Measurements from ENCODE around the gene BCL6B.

BCL6B gene

DNA sequence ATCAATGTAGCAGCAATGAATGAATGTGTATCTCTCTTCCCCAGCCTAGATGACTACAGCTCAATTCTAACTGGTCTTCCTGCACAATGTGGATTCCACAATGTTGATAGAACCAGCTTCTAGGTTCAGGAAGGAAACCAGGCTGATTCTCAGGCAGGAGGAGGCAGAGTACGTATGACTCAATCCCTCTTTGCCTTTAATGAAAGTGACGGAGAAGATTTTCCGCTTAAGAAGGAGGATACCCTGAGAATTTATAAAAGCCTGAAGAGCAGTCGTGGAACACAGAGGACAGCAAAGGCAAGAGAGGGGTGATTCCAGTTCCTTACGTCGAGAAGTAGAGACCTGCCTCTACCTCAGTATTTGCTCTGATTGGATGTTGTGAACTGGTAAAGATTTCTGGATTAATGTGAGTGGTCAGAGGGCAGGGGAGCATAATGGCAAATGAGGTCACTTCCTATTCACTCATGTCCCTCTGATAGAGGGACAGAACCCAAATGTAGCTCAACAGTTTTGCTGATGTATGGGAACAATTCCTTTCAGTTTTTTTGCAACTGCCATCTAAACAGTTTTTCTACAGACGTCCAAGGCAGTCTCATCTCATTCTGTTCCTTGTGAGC is 36.1 kb downstream of the BCL6B start:
- no peak for DNase-seq (ENCODE audit: low read depth in 2 of 2)

DNA sequence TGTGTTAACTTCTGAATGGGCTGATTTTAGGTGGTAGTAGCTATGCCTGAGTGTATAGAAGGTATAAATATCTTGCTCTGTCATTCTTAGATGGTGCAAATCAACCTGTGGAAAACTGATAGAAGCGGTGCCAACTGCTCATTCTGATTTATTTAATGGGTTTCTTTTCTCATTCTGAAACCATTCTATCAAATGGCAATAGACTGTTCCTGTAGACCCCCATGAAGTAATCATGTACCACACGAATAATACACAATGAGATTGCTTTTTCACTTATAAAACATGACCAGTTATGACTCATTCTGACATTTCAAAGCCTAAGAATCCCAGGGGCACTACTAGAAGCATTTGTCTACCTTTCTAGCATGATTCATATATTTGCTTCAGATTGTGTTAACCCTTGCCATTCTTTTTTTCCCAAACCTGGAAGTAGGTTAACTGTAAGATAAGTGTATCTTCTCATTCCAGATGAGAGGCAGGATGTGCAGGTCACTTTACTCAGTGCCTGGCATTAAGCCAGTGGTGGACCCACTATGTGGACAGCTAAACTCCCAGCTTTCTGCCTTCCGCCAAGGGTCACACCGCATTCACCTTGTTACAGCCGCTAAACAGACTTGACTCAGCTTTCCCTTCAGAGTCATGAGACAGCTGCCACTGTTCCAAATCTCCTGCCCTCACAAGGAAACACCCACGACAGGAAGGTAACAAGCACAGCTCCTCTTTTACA is 37.5 kb downstream of the BCL6B start:
- no peak for DNase-seq (ENCODE audit: low read depth in 2 of 2)

DNA sequence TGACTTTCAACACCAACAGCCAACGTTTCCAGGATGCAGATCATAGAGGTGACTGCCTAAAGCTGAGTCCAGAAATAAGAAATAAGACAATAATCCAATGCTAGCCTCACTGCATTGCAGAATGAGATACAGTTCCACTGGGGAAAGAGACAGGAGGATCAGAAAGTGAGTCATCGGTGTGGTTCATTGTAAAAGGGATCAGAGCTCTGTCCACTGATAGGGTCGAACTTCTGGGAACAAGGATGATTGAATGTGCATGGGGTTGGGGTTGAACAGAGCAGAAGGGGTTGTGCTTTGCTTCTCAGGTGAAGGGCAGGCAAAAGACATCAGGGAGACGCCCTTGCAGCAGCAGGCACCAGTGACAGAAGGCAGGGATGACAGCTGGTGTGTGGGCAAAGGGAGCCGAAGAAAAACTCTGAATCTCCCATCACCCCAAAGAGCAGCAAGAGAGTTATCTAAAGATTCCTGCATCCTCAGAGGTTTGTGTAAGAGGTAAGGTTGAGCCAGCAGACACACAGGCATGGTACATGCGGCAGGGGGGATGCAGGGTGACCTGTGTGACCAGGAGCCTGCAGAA is 40.8 kb downstream of the BCL6B start:
- DNase-seq (ENCODE audit: low read depth in 2 of 2), result no peak

- no peak for DNase-seq (ENCODE audit: low read depth in 2 of 2)
Observed at GRCh38 chr17:7064261-7064660, 41.4 kb downstream of the BCL6B start.

GRCh38 chr17:7067198-7067597 is 44.3 kb downstream of the BCL6B start:
- DNase-seq (ENCODE audit: low read depth in 2 of 2), result no peak

GRCh38 chr17:7068268-7068667 is 45.4 kb downstream of the BCL6B start:
- no peak for DNase-seq (ENCODE audit: low read depth in 2 of 2)

GRCh38 chr17:7070712-7071111 is 47.9 kb downstream of the BCL6B start:
- no peak for DNase-seq (ENCODE audit: low read depth in 2 of 2)

- DNase-seq (ENCODE audit: low read depth in 2 of 2), result no peak
Observed at GRCh38 chr17:7072406-7072805, 49.6 kb downstream of the BCL6B start.

- no peak for DNase-seq (ENCODE audit: low read depth in 2 of 2)
Observed at GRCh38 chr17:7074931-7075330, 52.1 kb downstream of the BCL6B start.

DNA sequence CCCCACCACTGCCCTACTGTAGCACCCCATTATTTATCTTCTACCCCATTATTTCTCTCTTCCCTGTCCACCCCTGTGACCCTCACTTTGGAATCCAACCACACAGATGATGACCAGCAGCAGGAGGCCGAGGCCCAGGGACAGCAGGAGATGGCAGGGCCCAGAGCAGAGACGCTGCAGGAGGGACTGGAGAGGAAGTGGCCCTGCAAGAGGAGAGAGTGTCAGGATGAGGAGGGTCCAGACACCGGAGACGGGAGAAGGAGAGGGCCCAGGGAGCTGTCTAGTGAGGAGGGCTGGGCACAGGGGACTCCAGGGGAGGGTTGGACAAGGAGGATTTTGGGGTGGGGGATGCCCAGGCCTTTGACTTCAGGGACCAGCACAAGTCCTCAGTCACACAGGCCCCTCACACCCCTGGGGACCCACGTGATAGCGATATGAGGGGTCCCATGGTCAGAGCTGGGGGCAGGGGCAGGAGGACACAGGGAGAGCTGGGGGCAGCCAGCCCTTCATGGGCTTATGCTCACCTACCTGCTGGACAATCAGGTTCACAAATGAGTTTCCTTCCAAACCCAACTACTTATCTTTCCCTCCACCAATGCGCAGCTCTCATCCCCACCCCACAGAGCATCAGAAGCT is 55.2 kb downstream of the BCL6B start:
- no peak for DNase-seq (ENCODE audit: low read depth in 2 of 2)

GRCh38 chr17:7078711-7079110 is 55.9 kb downstream of the BCL6B start:
- no peak for DNase-seq (ENCODE audit: low read depth in 2 of 2)

All from stimulated activated CD4-positive, alpha-beta T cell treated with anti-CD3 and anti-CD28 coated beads, Interleukin-15, amount 100 ng/mL, for 48 hours (primary cell).